Measurements from ENCODE around the gene JUN.
A peak's percentile ranks its signal among the peaks of the same experiment; 100 is the strongest.

GRCh38 chr1:58768971-58769808 lies 14.7 kb downstream of the JUN start:
- TF ChIP-seq POLR2AphosphoS5 (IDR thresholded peaks at IDR 0.05) (no peak), POLR2A (IDR thresholded peaks at IDR 0.05) (no peak), CTCF (IDR thresholded peaks at IDR 0.05) (peak; percentile 36 to 84 (median 66))
